Activated naive CD8-positive, alpha-beta T cell (primary cell): ENCODE data around the gene NADSYN1.

Source experiments
- H3K27ac Mint-ChIP-seq: one replicate; pipeline ENCODE4 v1.8.0; 2021; ENCODE audit warnings: mixed read lengths
- H3K27me3 Mint-ChIP-seq: one replicate; pipeline ENCODE4 v1.8.0; 2021; ENCODE audit warnings: mixed read lengths
- H3K36me3 Mint-ChIP-seq: one replicate; pipeline ENCODE4 v1.8.0; 2021; ENCODE audit warnings: mixed read lengths
- H3K4me1 Mint-ChIP-seq: one replicate; pipeline ENCODE4 v1.8.0; 2021; ENCODE audit warnings: low read depth, mixed read lengths
- H3K4me3 Mint-ChIP-seq: one replicate; pipeline ENCODE4 v1.8.0; 2021; ENCODE audit warnings: mild to moderate bottlenecking, mixed read lengths
- H3K9me3 Mint-ChIP-seq: one replicate; pipeline ENCODE4 v1.8.0; 2021; ENCODE audit warnings: low read depth, mixed read lengths

NADSYN1 gene

GRCh38 chr11:71452199-71453036 is 585 bp upstream of the NADSYN1 start:
- peak overlapping the region; percentile 89 for H3K27ac Mint-ChIP-seq
- H3K4me1 Mint-ChIP-seq = peaks cover 54% of the 10 kb centered on the region
- H3K27me3 Mint-ChIP-seq = no peaks in the 10 kb centered on the region
- H3K36me3 Mint-ChIP-seq = peaks cover 3% of the 10 kb centered on the region
- no peaks in the 10 kb centered on the region for H3K9me3 Mint-ChIP-seq
- peak overlapping the region; percentile 90 for H3K4me3 Mint-ChIP-seq

GRCh38 chr11:71453918-71454304 is 908 bp downstream of the NADSYN1 start:
- Mint-ChIP-seq H3K4me3 (peak overlapping the region; percentile 90), H3K27me3 (no peaks in the 10 kb centered on the region), H3K4me1 (peaks cover 52% of the 10 kb centered on the region), H3K36me3 (peaks cover 3% of the 10 kb centered on the region), H3K9me3 (no peaks in the 10 kb centered on the region), H3K27ac (peak overlapping the region; percentile 64)

GRCh38 chr11:71454470-71455113 is 1.6 kb downstream of the NADSYN1 start:
- Mint-ChIP-seq H3K4me3 (peak overlapping the region; percentile 64), H3K27me3 (no peaks in the 10 kb centered on the region), H3K27ac (peak overlapping the region; percentile 43), H3K4me1 (peaks cover 47% of the 10 kb centered on the region), H3K9me3 (no peaks in the 10 kb centered on the region), H3K36me3 (peaks cover 4% of the 10 kb centered on the region)

- Mint-ChIP-seq H3K9me3 (no peaks in the 10 kb centered on the region), H3K4me1 (peaks cover 33% of the 10 kb centered on the region), H3K27me3 (no peaks in the 10 kb centered on the region), H3K4me3 (no peak overlapping the region), H3K36me3 (peaks cover 10% of the 10 kb centered on the region), H3K27ac (no peak overlapping the region)
Observed at GRCh38 chr11:71456294-71456693, 3.3 kb downstream of the NADSYN1 start.

GRCh38 chr11:71456831-71457230 is 3.8 kb downstream of the NADSYN1 start:
- H3K27me3 Mint-ChIP-seq = no peaks in the 10 kb centered on the region

GRCh38 chr11:71458146-71459070 is 5.4 kb downstream of the NADSYN1 start:
- Mint-ChIP-seq H3K36me3 (peaks cover 12% of the 10 kb centered on the region), H3K27me3 (no peaks in the 10 kb centered on the region), H3K9me3 (no peaks in the 10 kb centered on the region), H3K27ac (no peak overlapping the region), H3K4me1 (peaks cover 22% of the 10 kb centered on the region), H3K4me3 (no peak overlapping the region)

More at GRCh38 chr11:71456831-71457230, 3.8 kb downstream of the NADSYN1 start:
- no peak overlapping the region for H3K4me3 Mint-ChIP-seq
- H3K4me1 Mint-ChIP-seq = peaks cover 28% of the 10 kb centered on the region
- H3K9me3 Mint-ChIP-seq = no peaks in the 10 kb centered on the region
- peaks cover 12% of the 10 kb centered on the region for H3K36me3 Mint-ChIP-seq
- H3K27ac Mint-ChIP-seq = no peak overlapping the region

- peaks cover 12% of the 10 kb centered on the region for H3K36me3 Mint-ChIP-seq
- H3K4me3 Mint-ChIP-seq = no peak overlapping the region
- no peak overlapping the region for H3K27ac Mint-ChIP-seq
- H3K9me3 Mint-ChIP-seq = no peaks in the 10 kb centered on the region
- H3K4me1 Mint-ChIP-seq = peaks cover 16% of the 10 kb centered on the region
- no peaks in the 10 kb centered on the region for H3K27me3 Mint-ChIP-seq
Observed at GRCh38 chr11:71459076-71459766, 6.2 kb downstream of the NADSYN1 start.

- no peaks in the 10 kb centered on the region for H3K27me3 Mint-ChIP-seq
- H3K27ac Mint-ChIP-seq = no peak overlapping the region
- peaks cover 12% of the 10 kb centered on the region for H3K36me3 Mint-ChIP-seq
- no peaks in the 10 kb centered on the region for H3K9me3 Mint-ChIP-seq
- peaks cover 11% of the 10 kb centered on the region for H3K4me1 Mint-ChIP-seq
- no peak overlapping the region for H3K4me3 Mint-ChIP-seq
Observed at GRCh38 chr11:71459767-71460320, 6.8 kb downstream of the NADSYN1 start.

- Mint-ChIP-seq H3K27me3 (no peaks in the 10 kb centered on the region), H3K9me3 (no peaks in the 10 kb centered on the region), H3K27ac (no peak overlapping the region), H3K4me3 (no peak overlapping the region), H3K36me3 (peaks cover 11% of the 10 kb centered on the region), H3K4me1 (peaks cover 2% of the 10 kb centered on the region)
Observed at GRCh38 chr11:71461696-71462095, 8.7 kb downstream of the NADSYN1 start.

- no peak overlapping the region for H3K4me3 Mint-ChIP-seq
- no peaks in the 10 kb centered on the region for H3K27me3 Mint-ChIP-seq
- no peak overlapping the region for H3K27ac Mint-ChIP-seq
- H3K36me3 Mint-ChIP-seq = peaks cover 12% of the 10 kb centered on the region
- H3K4me1 Mint-ChIP-seq = peaks cover under 1% of the 10 kb centered on the region
- H3K9me3 Mint-ChIP-seq = no peaks in the 10 kb centered on the region
Observed at GRCh38 chr11:71462726-71463125, 9.7 kb downstream of the NADSYN1 start.

- Mint-ChIP-seq H3K27ac (no peak overlapping the region), H3K9me3 (no peaks in the 10 kb centered on the region)
Observed at GRCh38 chr11:71463331-71464211, 10.6 kb downstream of the NADSYN1 start.

GRCh38 chr11:71465054-71465453 is 12.1 kb downstream of the NADSYN1 start:
- Mint-ChIP-seq H3K27me3 (no peaks in the 10 kb centered on the region), H3K27ac (no peak overlapping the region), H3K36me3 (peaks cover 13% of the 10 kb centered on the region), H3K4me1 (no peaks in the 10 kb centered on the region), H3K9me3 (no peaks in the 10 kb centered on the region), H3K4me3 (no peak overlapping the region)

More at GRCh38 chr11:71463331-71464211, 10.6 kb downstream of the NADSYN1 start:
- Mint-ChIP-seq H3K27me3 (no peaks in the 10 kb centered on the region), H3K36me3 (peaks cover 15% of the 10 kb centered on the region), H3K4me3 (no peak overlapping the region), H3K4me1 (no peaks in the 10 kb centered on the region)

GRCh38 chr11:71466358-71466757 is 13.4 kb downstream of the NADSYN1 start:
- Mint-ChIP-seq H3K36me3 (peaks cover 8% of the 10 kb centered on the region), H3K27ac (no peak overlapping the region), H3K27me3 (no peaks in the 10 kb centered on the region), H3K9me3 (no peaks in the 10 kb centered on the region), H3K4me1 (no peaks in the 10 kb centered on the region), H3K4me3 (no peak overlapping the region)
